GM21423 (cell line): ENCODE results near the gene SMIM10L1.

Source experiments
- ATAC-seq: cut with Tn5 transposase; IDR thresholded peaks from one replicate; pipeline ENCODE4 v1.9.1; 2021; ENCODE audit warnings: mild to moderate bottlenecking, moderate library complexity; ENCODE audit not compliant: unreplicated experiment

SMIM10L1 gene

GRCh38 chr12:11171145-11171968 lies at the start of gene SMIM10L1:
Gene SMIM10L1 (plus strand): TSS chr12:11171194. CDS start chr12:11171357, 163 bp downstream.
- ATAC-seq: peak; percentile 96

GRCh38 chr12:11130382-11130781 lies 40.6 kb upstream of the SMIM10L1 start:
- no peak for ATAC-seq

GRCh38 chr12:11130999-11131398 lies 40.0 kb upstream of the SMIM10L1 start:
- no peak for ATAC-seq

- no peak for ATAC-seq
Measured at GRCh38 chr12:11133162-11133561, 37.8 kb upstream of the SMIM10L1 start.

GRCh38 chr12:11133816-11134215 lies 37.2 kb upstream of the SMIM10L1 start:
- ATAC-seq: no peak

GRCh38 chr12:11134305-11134704 lies 36.7 kb upstream of the SMIM10L1 start, which contains the start of gene TAS2R30:
Gene TAS2R30 (minus strand): TSS chr12:11134644. CDS start chr12:11134244, 400 bp downstream.
- no peak for ATAC-seq

GRCh38 chr12:11136075-11136474 lies 34.9 kb upstream of the SMIM10L1 start:
- no peak for ATAC-seq

- ATAC-seq: no peak
Measured at GRCh38 chr12:11143352-11143751, 27.6 kb upstream of the SMIM10L1 start.

- no peak for ATAC-seq
Measured at GRCh38 chr12:11144297-11144696, 26.7 kb upstream of the SMIM10L1 start.

GRCh38 chr12:11147420-11147819 lies 23.6 kb upstream of the SMIM10L1 start:
- ATAC-seq: no peak

- ATAC-seq: peak; percentile 59
Measured at GRCh38 chr12:11150832-11151231, 20.2 kb upstream of the SMIM10L1 start.

GRCh38 chr12:11152725-11153124 lies 18.3 kb upstream of the SMIM10L1 start:
- no peak for ATAC-seq

- ATAC-seq: no peak
Measured at GRCh38 chr12:11154400-11154925, 16.5 kb upstream of the SMIM10L1 start.

GRCh38 chr12:11158885-11159444 lies 12.0 kb upstream of the SMIM10L1 start:
- no peak for ATAC-seq

GRCh38 chr12:11162502-11162901 lies 8.5 kb upstream of the SMIM10L1 start:
- ATAC-seq: no peak

- no peak for ATAC-seq
Measured at GRCh38 chr12:11164384-11164783, 6.6 kb upstream of the SMIM10L1 start.

GRCh38 chr12:11166300-11166699 lies 4.7 kb upstream of the SMIM10L1 start:
- no peak for ATAC-seq

- ATAC-seq: no peak
Measured at GRCh38 chr12:11170810-11171144, 217 bp upstream of the SMIM10L1 start.

GRCh38 chr12:11171969-11172675 lies 1.1 kb downstream of the SMIM10L1 start:
- no peak for ATAC-seq

GRCh38 chr12:11174022-11174421 lies 3.0 kb downstream of the SMIM10L1 start:
- ATAC-seq: no peak

GRCh38 chr12:11178250-11178649 lies 7.3 kb downstream of the SMIM10L1 start:
- ATAC-seq: no peak

GRCh38 chr12:11182529-11182928 lies 11.5 kb downstream of the SMIM10L1 start:
- no peak for ATAC-seq
